PFSK-1 (cell line): Measurements from ENCODE around the gene DSTYK.

Experiments
- FOXP2 ChIP-seq: optimal IDR thresholded peaks from 2 replicates; pipeline ENCODE3; 2011; ENCODE audit warnings: borderline replicate concordance, control low read depth, inconsistent platforms; ENCODE audit not compliant: insufficient read depth; ENCODE audit errors: extremely low read length, extremely low read depth
- POLR2AphosphoS5 ChIP-seq: IDR thresholded peaks from 2 replicates; pipeline ENCODE4 v1.6.1; 2012; ENCODE audit warnings: low read depth, mild to moderate bottlenecking, control low read depth, low read length, moderate library complexity
- REST ChIP-seq, 2 experiments: IDR thresholded peaks; 2 replicates each; pipeline versions ENCODE4 v1.6.1 to v1.8.0; 2011 to 2012; ENCODE audit warnings: low read depth in 2 of 2, low read length in 2 of 2, control low read depth in 1 of 2, inconsistent platforms in 1 of 2, mild to moderate bottlenecking in 1 of 2, moderate library complexity in 1 of 2; ENCODE audit not compliant: insufficient read depth in 1 of 2
- SIN3A ChIP-seq: IDR thresholded peaks from 2 replicates; pipeline ENCODE4 v1.6.1; 2012; ENCODE audit warnings: mild to moderate bottlenecking, low read length, moderate library complexity, borderline replicate concordance; ENCODE audit not compliant: insufficient read depth
- TAF1 ChIP-seq: IDR thresholded peaks from 2 replicates; pipeline ENCODE4 v1.6.1; 2012; ENCODE audit warnings: low read length, control low read depth, borderline replicate concordance; ENCODE audit not compliant: insufficient read depth

The DSTYK gene

GRCh38 chr1:205199090-205199930, 12.2 kb downstream of the DSTYK start:
- TF ChIP-seq REST (IDR thresholded peaks at IDR 0.05; ENCODE audit: insufficient read depth in 1 of 2, low read depth in 2 of 2, low read length in 2 of 2) (no peak), POLR2AphosphoS5 (no peak), FOXP2 (no peak), TAF1 (no peak), SIN3A (no peak)

DNA sequence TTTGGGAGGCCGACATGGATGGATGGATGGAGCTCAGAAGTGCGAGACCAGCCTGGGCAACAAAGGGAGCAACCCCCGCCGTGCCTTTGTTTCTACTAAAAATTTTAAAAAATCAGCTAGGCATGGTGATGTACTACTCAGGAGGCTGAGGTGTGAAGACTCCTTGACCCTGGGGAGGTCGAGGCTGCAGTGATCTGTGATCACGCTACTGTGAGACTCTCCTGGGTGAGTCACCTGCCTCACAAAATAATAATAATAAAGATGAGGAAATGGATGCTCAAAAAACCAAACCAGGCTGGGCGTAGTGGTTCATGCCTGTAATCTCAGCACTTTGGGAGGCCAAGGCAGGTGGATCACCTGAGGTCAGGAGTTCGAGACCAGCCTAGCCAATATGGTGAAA, 19.2 kb downstream of the DSTYK start:
- TF ChIP-seq SIN3A (no peak), REST (IDR thresholded peaks at IDR 0.05; ENCODE audit: insufficient read depth in 1 of 2, low read depth in 2 of 2, low read length in 2 of 2) (no peak)

DNA sequence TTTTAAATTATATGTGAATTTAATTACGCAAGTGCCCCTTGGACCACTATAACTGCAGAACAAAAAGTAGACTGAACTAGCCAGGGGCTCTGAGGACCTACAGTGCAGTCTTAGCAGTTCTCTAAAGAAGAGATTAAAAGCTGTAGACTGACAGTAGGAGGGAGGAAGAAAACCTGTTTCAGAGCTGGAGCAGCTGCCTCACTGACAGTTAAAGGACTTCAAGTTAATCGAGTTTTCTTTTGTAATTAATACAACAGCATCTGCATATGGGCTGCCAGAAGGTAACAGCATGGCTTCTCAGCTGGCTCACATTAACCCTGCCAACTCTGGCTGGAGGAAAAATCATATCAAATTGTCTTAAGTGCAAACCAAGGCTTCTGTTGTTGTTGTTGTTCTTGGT, 19.9 kb downstream of the DSTYK start:
- no peak for TF ChIP-seq TAF1
- no peak for TF ChIP-seq POLR2AphosphoS5

DNA sequence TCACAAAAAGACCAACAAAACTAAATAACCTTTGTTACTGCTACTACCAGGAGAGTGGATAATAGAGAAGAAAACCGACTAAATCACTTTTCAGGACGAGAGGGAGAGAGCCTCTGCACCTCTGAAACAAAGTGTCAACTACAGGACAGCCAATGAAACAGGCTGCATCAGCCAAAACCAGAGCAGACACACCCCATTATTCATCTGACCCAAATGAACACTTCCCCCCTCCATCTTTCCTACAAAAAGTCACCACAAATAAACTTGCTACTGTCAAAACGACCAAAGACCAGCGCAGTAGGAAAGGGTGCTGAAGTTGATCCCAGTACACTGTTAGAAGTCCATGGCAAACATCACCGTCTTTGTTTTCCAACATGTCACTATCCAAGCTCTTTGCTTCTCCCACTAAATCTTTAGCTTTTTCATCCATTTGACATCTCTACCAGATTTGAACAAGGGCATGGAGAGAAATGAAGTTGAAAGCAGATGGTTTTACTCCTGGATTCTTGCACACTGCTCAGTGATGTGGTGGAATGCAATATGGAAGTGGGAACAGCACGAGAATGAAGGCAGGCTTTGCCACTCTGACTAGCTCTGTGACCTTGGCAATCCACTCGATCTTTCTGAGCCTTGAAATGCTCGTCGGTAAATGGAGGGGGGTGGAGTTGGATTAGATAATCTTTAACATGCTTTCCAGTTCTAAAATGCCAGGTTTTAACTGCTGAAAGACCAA, 20.5 kb downstream of the DSTYK start:
- TF ChIP-seq REST (IDR thresholded peaks at IDR 0.05; ENCODE audit: insufficient read depth in 1 of 2, low read depth in 2 of 2, low read length in 2 of 2): no peak

GRCh38 chr1:205189131-205189530, 22.4 kb downstream of the DSTYK start:
- no peak for TF ChIP-seq REST (IDR thresholded peaks at IDR 0.05; ENCODE audit: insufficient read depth in 1 of 2, low read depth in 2 of 2, low read length in 2 of 2)
- no peak for TF ChIP-seq SIN3A
- no peak for TF ChIP-seq FOXP2
- no peak for TF ChIP-seq TAF1
- TF ChIP-seq POLR2AphosphoS5: no peak
